Measurements from ENCODE around the gene TEX2. TPM values are rescaled to one million over a fixed set of nuclear protein-coding genes. Genes with fewer than 3 reads are reported as not detected.

TEX2 gene
- total and polyA plus RNA-seq, 2 donors from 2014 or later, result 14.0 to 39.1 TPM

DNA sequence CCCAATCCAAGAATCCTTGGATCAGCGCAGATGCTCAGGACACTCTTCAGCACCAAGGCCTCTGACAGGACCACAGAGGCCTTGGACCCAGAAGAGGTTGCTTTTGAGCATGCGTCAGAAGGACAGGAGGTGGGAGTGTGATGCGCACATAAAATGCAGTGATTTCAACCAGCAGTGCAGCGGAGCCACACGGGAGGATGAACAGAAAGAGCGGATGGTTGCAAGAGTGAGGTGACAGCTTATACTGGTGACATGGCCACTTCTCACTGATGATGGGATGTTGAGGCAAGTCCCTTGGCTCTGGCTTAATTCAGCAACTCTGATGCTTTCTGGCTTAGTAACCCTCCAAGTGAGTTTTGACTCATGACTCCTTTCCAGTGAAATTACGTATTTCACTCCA lies 107.9 kb downstream of the TEX2 start:
- Histone ChIP-seq H3K4me1 (ENCODE audit: control insufficient read depth in 2 of 3, insufficient read depth in 2 of 3, low read depth in 1 of 3, low read length in 3 of 3) (peaks cover 3 to 37% (median 27%) of the 10 kb centered on the region in 3 donors), H3K36me3 (ENCODE audit: control insufficient read depth in 2 of 3, insufficient read depth in 3 of 3, low read length in 3 of 3) (peaks cover 2 to 12% (median 5%) of the 10 kb centered on the region in 3 donors), H3K27me3 (ENCODE audit: control insufficient read depth, insufficient read depth, low read length) (no peaks in the 10 kb centered on the region), H3K9me3 (ENCODE audit: control insufficient read depth in 2 of 3, insufficient read depth in 1 of 3, low read length in 3 of 3) (no peaks in the 10 kb centered on the region), H3K27ac (ENCODE audit: low read depth in 2 of 2, low read length in 2 of 2) (peak overlapping the region; percentile 71 to 73), H3K4me3 (ENCODE audit: low read length in 3 of 3) (no peak overlapping the region), H3K9ac (ENCODE audit: low read length in 3 of 3) (no peak overlapping the region)
- TF ChIP-seq, protein P1, sequence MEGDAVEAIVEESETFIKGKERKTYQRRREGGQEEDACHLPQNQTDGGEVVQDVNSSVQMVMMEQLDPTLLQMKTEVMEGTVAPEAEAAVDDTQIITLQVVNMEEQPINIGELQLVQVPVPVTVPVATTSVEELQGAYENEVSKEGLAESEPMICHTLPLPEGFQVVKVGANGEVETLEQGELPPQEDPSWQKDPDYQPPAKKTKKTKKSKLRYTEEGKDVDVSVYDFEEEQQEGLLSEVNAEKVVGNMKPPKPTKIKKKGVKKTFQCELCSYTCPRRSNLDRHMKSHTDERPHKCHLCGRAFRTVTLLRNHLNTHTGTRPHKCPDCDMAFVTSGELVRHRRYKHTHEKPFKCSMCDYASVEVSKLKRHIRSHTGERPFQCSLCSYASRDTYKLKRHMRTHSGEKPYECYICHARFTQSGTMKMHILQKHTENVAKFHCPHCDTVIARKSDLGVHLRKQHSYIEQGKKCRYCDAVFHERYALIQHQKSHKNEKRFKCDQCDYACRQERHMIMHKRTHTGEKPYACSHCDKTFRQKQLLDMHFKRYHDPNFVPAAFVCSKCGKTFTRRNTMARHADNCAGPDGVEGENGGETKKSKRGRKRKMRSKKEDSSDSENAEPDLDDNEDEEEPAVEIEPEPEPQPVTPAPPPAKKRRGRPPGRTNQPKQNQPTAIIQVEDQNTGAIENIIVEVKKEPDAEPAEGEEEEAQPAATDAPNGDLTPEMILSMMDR (IDR thresholded peaks at IDR 0.05; ENCODE audit: borderline replicate concordance, extremely low read depth, insufficient read depth), result no peak
- no peak for FAIRE-seq
- intact Hi-C loops (cut with DNase I), result loop anchor here (10.0 kb wide), 1 partner anchor 120 kb away; no protein-coding TSS in a partner anchor
- peak in 1 of 5 donors; percentile 48 for DNase-seq

DNA sequence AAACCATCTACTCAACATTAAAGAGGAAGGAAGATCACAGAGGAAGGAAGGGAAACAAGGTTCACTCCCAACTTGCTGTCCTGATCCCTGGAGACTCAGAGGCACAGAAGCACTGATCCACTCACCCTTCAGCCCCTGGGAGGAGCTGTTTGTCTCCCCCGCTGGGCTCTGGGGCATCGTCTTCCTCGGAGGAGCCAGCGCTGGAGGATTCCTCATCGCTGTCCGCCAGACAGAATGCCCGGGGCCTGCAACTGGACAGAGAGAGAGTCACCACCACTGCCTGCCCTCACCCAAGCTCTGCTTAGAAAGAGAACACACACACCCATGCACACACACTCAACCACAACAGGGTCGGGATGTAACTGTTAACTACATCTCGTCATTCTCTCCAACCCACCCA lies 108.3 kb downstream of the TEX2 start:
- H3K27ac ChIP-seq (ENCODE audit: low read depth in 2 of 2, low read length in 2 of 2), result no peak overlapping the region
- H3K27me3 ChIP-seq (ENCODE audit: control insufficient read depth, insufficient read depth, low read length), result no peaks in the 10 kb centered on the region
- FAIRE-seq, result no peak
- H3K36me3 ChIP-seq (ENCODE audit: control insufficient read depth in 2 of 3, insufficient read depth in 3 of 3, low read length in 3 of 3), result peaks cover 2 to 12% (median 5%) of the 10 kb centered on the region in 3 donors
- no peaks in the 10 kb centered on the region for H3K9me3 ChIP-seq (ENCODE audit: control insufficient read depth in 2 of 3, insufficient read depth in 1 of 3, low read length in 3 of 3)
- H3K9ac ChIP-seq (ENCODE audit: low read length in 3 of 3), result no peak overlapping the region
- peak in 3 of 5 donors; percentile 36 to 75 (median 61) for DNase-seq
- intact Hi-C loops (cut with DNase I), result loop anchor here (10.0 kb wide), 1 partner anchor 120 kb away; no protein-coding TSS in a partner anchor
- H3K4me3 ChIP-seq (ENCODE audit: low read length in 3 of 3), result no peak overlapping the region
- H3K4me1 ChIP-seq (ENCODE audit: control insufficient read depth in 2 of 3, insufficient read depth in 2 of 3, low read depth in 1 of 3, low read length in 3 of 3), result peaks cover 3 to 37% (median 27%) of the 10 kb centered on the region in 3 donors
- TF ChIP-seq, protein P1 (IDR thresholded peaks at IDR 0.05; ENCODE audit: borderline replicate concordance, extremely low read depth, insufficient read depth), result no peak

DNA sequence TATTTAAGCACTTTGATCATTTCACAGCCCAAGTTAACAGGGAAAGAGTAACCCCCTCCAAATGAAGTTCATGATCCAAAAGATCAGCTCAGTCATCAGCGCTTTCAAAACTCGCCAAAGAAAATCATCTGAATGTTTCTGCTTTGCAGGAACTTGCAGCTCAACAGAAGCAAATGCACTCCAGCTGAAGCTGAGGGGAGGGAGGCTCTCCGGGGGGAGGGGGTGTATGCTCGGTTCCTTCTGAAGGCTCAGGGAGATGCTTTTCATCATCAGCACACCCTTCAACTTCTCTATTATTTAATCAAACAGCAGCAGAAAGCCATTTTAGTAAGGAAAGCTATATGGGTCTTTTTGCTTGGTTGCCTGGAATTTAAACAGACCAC lies 108.8 kb downstream of the TEX2 start:
- H3K27ac ChIP-seq (ENCODE audit: low read depth in 2 of 2, low read length in 2 of 2), result no peak overlapping the region
- H3K9ac ChIP-seq (ENCODE audit: low read length in 3 of 3), result no peak overlapping the region
- no peak for FAIRE-seq
- peaks cover 2 to 12% (median 5%) of the 10 kb centered on the region in 3 donors for H3K36me3 ChIP-seq (ENCODE audit: control insufficient read depth in 2 of 3, insufficient read depth in 3 of 3, low read length in 3 of 3)
- intact Hi-C loops (cut with DNase I), result loop anchor here (10.0 kb wide), 1 partner anchor 120 kb away; no protein-coding TSS in a partner anchor
- TF ChIP-seq, protein P1 (IDR thresholded peaks at IDR 0.05; ENCODE audit: borderline replicate concordance, extremely low read depth, insufficient read depth), result no peak
- H3K9me3 ChIP-seq (ENCODE audit: control insufficient read depth in 2 of 3, insufficient read depth in 1 of 3, low read length in 3 of 3), result no peaks in the 10 kb centered on the region
- DNase-seq, result peak in 3 of 5 donors; percentile 24 to 78 (median 65)
- H3K4me1 ChIP-seq (ENCODE audit: control insufficient read depth in 2 of 3, insufficient read depth in 2 of 3, low read depth in 1 of 3, low read length in 3 of 3), result peaks cover 3 to 37% (median 26%) of the 10 kb centered on the region in 3 donors
- no peak overlapping the region for H3K4me3 ChIP-seq (ENCODE audit: low read length in 3 of 3)
- H3K27me3 ChIP-seq (ENCODE audit: control insufficient read depth, insufficient read depth, low read length), result no peaks in the 10 kb centered on the region
